ENCODE results near the gene CR1.
"Not testable (repeated sequence)": the region's sequence is repeated elsewhere in the genome, so short reads cannot be mapped to it uniquely, and the experiment has no call there.

CR1 gene

GRCh38 chr1:207672522-207673130, 176.7 kb downstream of the CR1 start:
- DNase-seq (ENCODE audit: low read depth, low spot score), result peak; percentile 42

- no peak for DNase-seq (ENCODE audit: low read depth, low spot score)
These were observed 177.4 kb downstream of the CR1 start for GRCh38 chr1:207673399-207673798.

- no peak for DNase-seq (ENCODE audit: low read depth, low spot score)
These were observed 180.2 kb downstream of the CR1 start for GRCh38 chr1:207676153-207676552.

- not testable (repeated sequence) for DNase-seq (ENCODE audit: low read depth, low spot score)
These were observed 184.8 kb downstream of the CR1 start for GRCh38 chr1:207680590-207681388.

DNA sequence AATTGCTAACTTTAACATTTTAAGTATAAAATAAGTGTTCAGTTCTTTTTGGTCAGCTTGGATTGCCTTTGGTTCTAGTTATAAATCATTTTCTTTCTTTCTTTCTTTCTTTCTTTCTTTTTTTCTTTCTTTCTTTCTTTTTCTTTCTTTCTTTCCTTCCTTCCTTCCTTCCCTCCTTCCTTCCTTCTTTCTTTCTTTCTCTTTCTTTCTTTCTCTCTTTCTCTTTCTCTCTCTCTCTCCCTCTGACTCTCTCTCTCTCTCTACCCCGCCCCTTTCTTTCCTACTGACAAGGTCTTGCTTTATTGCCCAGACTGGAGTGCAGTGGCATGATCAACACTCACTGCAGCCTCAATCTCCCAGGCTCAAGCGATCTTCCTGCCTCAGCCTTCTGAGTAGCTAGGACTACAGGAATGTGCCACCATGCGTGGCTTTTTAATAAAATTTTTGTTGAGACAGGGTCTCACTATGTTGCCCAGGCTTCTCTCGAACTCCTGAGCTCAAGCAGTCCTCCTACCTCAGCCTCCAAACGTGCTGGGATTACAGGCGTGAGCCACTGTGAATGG, 187.0 kb downstream of the CR1 start:
- not testable (repeated sequence) for DNase-seq (ENCODE audit: low read depth, low spot score)

DNA sequence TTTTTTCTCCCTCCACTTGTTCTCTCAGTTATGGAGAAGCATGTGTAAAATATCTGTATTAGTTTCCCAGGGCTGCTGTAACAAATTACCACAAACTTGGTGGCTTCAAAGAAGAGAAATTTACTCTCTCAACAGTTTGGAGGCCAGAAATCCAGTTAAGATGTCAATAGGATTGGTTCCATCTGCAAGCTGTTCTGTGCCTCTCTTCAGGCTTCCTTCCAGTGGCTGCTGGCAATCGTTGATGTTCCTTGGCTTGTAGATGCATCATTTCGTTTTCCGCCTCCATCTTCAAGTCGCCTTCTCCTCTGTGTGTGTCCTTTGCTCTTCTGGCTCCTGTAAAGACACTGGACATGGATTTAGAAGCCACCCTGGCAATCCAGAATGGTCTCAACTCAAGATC, 194.6 kb downstream of the CR1 start:
- DNase-seq (ENCODE audit: low read depth, low spot score), result not testable (repeated sequence)

GRCh38 chr1:207691010-207691409, 195.1 kb downstream of the CR1 start:
- no peak for DNase-seq (ENCODE audit: low read depth, low spot score)
